Stimulated activated CD4-positive, alpha-beta T cell treated with anti-CD3 and anti-CD28 coated beads, Interleukin-15, amount 100 ng/mL, for 1 hour (primary cell): Measurements from ENCODE around the gene KIAA1614.
"Not testable (repeated sequence)": the region's sequence is repeated elsewhere in the genome, so short reads cannot be mapped to it uniquely, and the experiment has no call there.

Source experiments
- DNase-seq, 2 donors: peaks; one replicate each; pipeline ENCODE4 v3.0.0-alpha.2; 2020; ENCODE audit warnings: low read depth in 1 of 2, low spot score in 1 of 2

The KIAA1614 gene

DNA sequence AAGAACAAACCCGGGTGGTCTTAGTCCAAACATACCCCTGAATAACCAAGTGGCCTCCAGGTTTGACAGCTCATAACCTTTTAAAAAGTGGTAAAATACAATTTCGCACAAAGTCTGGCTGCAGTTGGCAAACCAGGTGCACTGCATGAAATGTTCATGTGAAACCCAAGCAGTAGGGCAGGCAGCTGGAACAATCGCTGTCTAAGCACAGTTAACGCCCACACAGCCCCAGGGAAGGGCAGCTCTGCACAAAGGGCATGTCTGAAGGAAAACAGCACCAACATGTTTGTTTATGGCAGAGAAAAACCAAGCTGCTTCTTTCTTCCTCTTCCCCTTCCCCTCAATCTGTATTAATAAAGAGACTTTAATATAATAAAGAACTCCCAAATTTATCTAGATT is 49.5 kb downstream of the KIAA1614 start:
- no peak for DNase-seq

- no peak for DNase-seq
Observed at GRCh38 chr1:180964056-180964455, 51.4 kb downstream of the KIAA1614 start.

DNA sequence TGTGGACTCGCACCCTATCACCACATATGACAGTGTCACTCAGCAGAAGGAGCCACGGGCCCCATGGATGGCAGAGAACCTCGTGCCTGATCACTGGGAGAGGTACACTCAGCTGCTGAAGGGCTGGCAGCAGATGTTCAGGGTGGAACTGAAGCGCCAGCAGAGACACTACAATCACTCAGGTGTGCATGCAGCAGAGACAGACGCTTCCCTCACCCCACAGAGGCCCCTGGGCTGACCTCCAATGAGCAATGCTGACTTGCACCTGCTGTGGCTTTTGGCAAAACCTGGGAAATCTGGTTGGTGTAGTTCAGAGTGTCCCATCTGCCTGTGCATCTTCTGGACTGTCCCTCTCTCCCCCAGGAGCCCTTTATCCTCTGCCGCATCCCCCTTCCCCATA is 51.9 kb downstream of the KIAA1614 start:
- no peak for DNase-seq

DNA sequence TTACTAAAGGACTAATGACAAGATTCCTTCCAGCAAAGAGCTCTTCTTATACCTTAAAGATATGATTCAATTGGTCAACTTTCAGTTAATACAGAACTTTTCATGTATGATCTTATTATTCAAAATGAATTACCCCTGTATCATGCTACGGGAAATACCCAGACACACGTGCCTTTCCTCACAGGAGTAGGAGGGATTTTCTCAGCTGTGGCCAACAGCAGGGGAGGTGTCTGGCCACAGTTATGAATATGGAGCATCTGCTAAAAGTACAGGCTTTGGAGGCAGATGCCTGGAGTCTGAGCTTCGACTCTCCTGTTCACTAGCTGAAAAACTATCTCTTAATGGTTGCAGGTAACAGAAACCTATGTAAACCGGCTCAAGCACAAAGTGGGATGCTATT is 53.6 kb downstream of the KIAA1614 start:
- DNase-seq, result no peak

- DNase-seq, result no peak
Observed at GRCh38 chr1:180966744-180967536, 54.2 kb downstream of the KIAA1614 start.

DNA sequence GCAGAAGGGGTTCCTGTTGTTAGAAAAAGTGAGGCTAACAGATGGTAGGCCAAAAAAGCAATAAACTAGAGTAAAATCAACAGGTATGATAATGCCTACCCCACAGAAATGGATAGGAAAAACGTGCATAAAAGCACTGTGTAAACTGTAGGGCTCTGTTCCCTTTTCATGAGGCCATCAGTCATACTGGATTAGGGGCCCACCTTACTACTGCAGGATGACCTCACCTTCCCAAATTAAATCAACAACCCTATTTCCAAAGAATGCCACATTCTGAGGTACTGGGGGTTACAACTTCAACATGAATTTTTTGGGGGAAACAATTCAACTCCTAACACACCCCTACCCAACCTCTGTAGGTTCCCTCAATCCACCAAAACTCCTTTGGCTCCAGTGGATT is 54.9 kb downstream of the KIAA1614 start:
- no peak for DNase-seq

DNA sequence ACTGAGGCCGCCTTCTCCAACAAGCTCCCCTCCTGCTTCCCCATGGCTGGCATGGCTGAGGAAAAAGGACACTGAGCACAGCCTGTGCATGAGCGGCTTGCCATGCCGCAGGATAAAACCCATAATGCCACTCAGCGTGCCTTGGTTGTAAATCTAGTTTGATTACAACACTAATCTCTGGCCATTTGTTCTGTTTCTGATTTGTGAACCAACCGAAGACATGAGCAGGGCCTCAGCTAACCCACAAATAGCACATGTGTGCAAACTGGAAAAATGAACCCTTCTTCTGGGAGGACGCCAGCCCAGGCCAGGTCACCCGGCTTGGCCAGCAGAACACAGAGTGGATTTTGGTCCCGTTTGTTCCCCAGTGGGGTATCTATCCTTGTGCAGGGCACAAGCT is 56.1 kb downstream of the KIAA1614 start:
- DNase-seq, result not testable (repeated sequence)

DNA sequence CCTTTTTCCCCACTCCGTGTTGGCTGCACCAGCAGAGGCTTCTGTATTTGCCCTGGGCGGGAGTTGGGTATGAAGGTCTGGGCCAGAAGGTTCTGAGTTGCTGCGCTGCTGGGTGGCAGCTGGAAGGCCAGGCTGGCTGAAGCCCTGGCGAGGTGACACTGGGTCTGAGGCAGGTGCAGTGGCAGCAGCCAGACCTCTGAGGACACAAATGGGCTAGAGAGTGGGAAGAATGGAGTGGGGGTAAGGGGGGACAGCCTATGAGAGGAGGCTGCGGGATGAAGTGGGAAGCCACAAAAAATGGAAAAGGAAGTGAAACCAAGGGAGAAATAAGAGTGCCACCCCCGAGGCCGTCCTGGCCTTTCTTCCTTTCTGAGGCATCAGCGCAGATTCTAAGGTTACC is 56.7 kb downstream of the KIAA1614 start:
- DNase-seq, result no peak

- no peak for DNase-seq
Observed at GRCh38 chr1:180970333-180971079, 57.8 kb downstream of the KIAA1614 start.

- no peak for DNase-seq
Observed at GRCh38 chr1:180971273-180971997, 58.7 kb downstream of the KIAA1614 start.

GRCh38 chr1:180973369-180973768 is 60.7 kb downstream of the KIAA1614 start:
- no peak for DNase-seq

DNA sequence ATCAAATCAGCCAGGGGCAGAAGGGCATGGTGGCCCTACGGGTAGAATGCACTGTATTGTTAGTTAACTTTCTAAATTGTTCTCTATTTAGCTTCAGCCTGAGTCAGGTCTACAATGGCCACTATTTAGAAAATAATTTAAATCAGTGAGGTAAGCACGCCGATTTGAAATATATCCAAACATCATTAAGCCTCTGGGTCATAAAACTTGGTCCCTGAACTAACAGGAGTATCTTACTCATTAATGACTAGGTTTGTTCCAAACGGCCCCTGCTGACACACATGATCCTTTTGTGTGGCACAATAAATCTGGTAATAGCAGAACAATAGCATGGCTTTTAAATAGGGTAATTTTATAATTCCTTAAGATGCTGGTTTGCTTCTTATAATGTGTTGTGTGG is 61.5 kb downstream of the KIAA1614 start:
- DNase-seq, result no peak

- no peak for DNase-seq
Observed at GRCh38 chr1:180975551-180975950, 62.9 kb downstream of the KIAA1614 start.

DNA sequence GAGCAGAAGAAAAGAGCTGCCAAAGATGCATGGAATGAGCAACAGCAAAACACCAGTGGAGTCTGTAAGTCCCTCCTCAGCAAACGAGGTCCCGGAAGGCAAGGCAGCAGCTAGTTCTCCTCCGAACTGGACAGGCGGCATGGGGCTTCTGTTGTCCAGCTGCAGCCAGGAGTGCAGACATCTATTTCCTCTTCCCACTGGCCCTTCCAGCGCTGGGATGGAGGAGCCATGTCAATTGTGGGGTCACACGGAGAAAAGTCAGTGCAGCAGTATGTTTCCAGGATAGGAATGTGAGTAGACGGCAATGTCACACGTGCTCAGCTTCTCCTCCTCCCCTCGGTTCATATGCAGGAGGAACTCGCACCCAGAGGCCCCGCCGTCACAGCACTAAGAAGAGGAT is 63.5 kb downstream of the KIAA1614 start:
- DNase-seq, result no peak

DNA sequence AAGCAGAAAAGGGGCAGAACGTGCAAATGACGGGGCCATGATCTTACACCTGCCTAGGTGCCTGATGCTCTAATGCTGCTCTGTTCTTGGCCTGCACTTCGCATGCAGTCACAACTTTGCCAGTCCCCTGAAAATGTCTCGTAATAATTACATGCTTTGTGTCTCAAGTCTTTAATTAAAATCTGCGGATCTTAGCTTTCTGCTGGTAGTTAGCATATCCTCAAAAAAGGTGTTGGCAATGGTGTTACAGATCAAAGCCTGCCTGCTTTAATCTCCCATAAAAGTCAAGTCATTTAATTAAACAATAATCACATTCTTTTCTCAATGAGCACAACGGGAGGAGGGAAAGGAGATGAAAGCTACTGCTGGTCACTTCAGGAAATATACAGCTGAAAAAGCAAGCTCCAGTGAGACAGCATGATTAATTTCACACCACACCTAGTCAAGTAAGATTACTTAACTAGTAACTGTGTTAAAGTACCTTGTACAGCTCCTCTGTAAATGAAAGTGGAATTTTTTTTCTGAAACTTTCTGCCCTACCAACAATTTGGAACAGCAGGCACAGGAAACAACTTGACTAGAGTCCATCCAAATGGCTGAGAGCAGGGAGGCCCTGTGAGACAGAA is 64.1 kb downstream of the KIAA1614 start:
- DNase-seq, result no peak

- no peak for DNase-seq
Observed at GRCh38 chr1:180981596-180982387, 69.1 kb downstream of the KIAA1614 start.

- no peak for DNase-seq
Observed at GRCh38 chr1:180982422-180982821, 69.7 kb downstream of the KIAA1614 start.

DNA sequence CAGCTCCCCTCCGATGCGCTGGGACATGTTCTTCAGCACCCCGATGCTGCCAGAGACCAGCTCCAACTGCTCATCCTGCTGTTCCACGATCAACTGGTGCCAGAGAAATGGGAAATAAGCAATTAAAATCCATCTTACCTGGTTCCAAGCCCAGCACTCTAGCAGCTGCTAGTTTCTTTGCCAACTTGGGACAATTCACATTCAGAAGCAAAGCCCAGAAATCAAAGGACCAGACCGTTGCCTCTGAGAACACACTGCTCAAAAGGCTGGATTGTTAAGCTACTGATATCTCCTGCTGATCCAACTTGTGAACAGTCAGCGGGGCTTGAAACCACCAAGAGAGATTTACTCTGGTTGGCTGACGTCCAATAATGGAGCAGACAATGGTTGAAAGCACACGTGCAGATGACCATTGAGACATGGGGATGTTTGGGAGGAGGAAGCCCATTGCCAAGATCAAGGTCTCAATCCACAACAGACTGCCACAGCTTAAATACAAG is 75.6 kb downstream of the KIAA1614 start:
- DNase-seq, result no peak

DNA sequence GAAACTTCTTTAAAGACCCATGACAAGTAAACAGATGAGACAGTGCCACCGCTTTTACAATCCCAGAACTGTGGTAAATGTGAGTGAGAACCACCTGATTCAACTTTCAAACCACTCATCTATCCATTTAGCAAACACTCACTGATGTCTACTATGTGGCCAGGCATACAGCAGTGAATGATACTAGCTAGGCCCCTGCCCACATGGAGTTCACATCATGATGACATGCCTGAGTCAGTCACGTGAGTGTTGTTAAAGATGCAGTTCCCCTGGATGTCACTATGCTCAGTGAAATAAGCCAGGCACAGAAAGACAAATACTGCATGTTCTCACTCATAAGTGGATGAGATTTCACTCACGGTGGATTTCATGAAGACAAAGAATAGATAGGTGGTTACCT is 81.6 kb downstream of the KIAA1614 start:
- DNase-seq, result no peak

- no peak for DNase-seq
Observed at GRCh38 chr1:180997843-180998504, 85.3 kb downstream of the KIAA1614 start.
